GM12801 (cell line): ENCODE results near the gene GPATCH1.

Source experiments
- CTCF ChIP-seq: IDR thresholded peaks from one replicate; pipeline ENCODE4 v1.5.1; 2011; ENCODE audit warnings: control low read depth; ENCODE audit not compliant: insufficient read length; ENCODE audit errors: extremely low read depth

Gene GPATCH1

DNA sequence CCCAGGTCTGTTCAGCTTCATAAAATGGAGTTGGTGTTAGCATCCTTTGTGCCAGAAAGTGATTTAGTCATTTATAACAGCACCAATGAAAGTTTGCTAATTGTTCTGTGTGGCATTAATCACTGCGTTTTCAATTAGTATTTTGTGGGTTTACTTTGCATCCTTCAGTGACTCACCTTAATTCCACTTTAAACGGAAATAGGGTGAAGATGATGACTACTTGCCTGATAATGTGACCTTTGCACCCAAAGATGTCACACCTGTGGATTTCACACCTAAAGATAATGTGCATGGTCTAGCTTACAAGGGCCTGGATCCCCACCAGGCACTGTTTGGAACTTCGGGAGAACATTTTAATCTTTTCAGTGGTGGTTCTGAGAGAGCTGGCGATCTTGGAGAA lies 15.0 kb downstream of the GPATCH1 start:
- TF ChIP-seq CTCF: no peak

DNA sequence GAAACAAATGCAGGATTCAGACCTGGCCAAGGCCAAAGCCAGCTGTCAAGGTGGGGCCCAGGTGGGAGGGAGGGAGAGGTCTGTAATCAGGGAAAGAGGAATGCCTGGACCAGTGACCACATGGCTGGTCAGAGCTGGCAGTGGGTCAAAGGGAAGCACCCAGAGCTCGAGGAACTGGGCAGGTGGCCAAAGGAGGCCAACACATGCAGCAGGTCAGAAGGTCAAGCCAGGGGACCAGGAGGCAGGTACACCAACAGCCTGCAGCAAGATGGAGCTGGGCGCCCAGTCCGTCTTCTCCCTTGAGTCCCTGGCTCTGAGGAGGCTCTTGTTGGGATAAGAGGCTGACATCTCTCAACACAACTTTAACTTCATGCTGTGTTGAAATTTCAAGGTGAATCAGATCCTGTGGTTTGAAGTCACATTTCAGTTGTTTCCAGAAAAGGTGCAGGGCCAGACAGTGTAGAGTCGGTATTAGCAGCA lies 17.1 kb downstream of the GPATCH1 start:
- TF ChIP-seq CTCF: no peak

- TF ChIP-seq CTCF: no peak
These were observed 20.1 kb downstream of the GPATCH1 start for GRCh38 chr19:33100894-33101644.

GRCh38 chr19:33102893-33103292 lies 21.9 kb downstream of the GPATCH1 start:
- TF ChIP-seq CTCF: no peak

GRCh38 chr19:33108161-33108560 lies 27.2 kb downstream of the GPATCH1 start:
- TF ChIP-seq CTCF: no peak

GRCh38 chr19:33110137-33110910 lies 29.3 kb downstream of the GPATCH1 start:
- TF ChIP-seq CTCF: no peak

DNA sequence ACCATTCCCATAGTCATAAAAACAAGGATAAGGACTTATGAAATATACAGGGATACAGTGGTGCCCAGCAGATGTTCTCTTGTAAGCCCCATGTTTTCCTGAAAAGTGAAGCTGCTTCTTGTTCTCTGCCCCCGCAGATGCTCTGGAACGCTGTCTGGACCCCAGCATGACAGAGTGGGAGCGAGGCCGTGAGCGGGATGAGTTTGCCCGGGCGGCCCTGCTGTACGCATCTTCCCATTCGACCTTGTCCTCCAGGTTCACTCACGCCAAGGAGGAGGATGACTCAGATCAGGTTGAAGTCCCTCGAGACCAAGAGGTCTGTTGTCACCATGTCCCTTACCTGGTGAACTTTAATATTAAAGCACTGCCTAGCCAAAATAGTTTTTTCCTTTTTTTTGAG lies 30.6 kb downstream of the GPATCH1 start:
- TF ChIP-seq CTCF: no peak
